HCT116 (cell line): ENCODE measurements around the gene SNRNP27. TPM values are rescaled to one million over a fixed set of nuclear protein-coding genes. Genes with fewer than 3 reads are reported as not detected.
"Not testable (repeated sequence)": the region's sequence is repeated elsewhere in the genome, so short reads cannot be mapped to it uniquely, and the experiment has no call there.

Experiments used
- ATAC-seq: fragments of 200-7000 bp; cut with Tn5 transposase; 2 replicates; pipeline ENCODE4 v1.9.1; 2020; ENCODE audit warnings: mild to moderate bottlenecking, moderate library complexity
- BruUV-seq: library from RNA; stranded (reverse); fragments of 400-500 nt; replicated peaks from 2 replicates; lab custom pipeline; 2021; lab: Mats Ljungman, UMichigan
- CTCF ChIA-PET: fragments of 300-600 bp; sonication (Branson Sonifier 250); formaldehyde crosslinking; loops from one replicate; lab custom pipeline; 2021; ENCODE audit warnings: antibody characterized with exemption; lab: Charles Lee
- POLR2A ChIA-PET: fragments of 300-600, 350-600 bp; sonication (Branson Sonifier 250); formaldehyde crosslinking; loops from one replicate; lab custom pipeline; 2021; ENCODE audit warnings: antibody characterized with exemption; lab: Charles Lee
- RAD21 ChIA-PET, 2 experiments: fragments of 300-600 bp; sonication (Branson Sonifier 250); formaldehyde crosslinking; loops; one replicate each; lab custom pipeline; 2023; ENCODE audit warnings: low total read pairs in 2 of 2; ENCODE audit not compliant: uncharacterized antibody in 2 of 2, unreplicated experiment in 2 of 2, low non-redundant PET in 1 of 2; lab: Charles Lee
- DNase-seq: peaks from one replicate; pipeline ENCODE4 v3.0.0-alpha.2; 2010; ENCODE audit warnings: low read depth, low spot score
- H2AFZ ChIP-seq: fragments of 200-600 bp; shearing (Covaris generic), sonication (generic); 2 replicates; pipeline ENCODE4 v1.6.1; 2017; ENCODE audit warnings: low read depth, mixed run types, mixed read lengths, antibody characterized with exemption, low read length; ENCODE audit not compliant: poor library complexity, severe bottlenecking
- H3K27ac ChIP-seq: 2 replicates; pipeline ENCODE4 v1.5.1; 2012; ENCODE audit warnings: low read depth, low read length
- H3K27me3 ChIP-seq: fragments of 200-600 bp; sonication (generic); 2 replicates; pipeline ENCODE4 v1.6.1; 2016; ENCODE audit warnings: mixed run types, low read length, mixed read lengths; ENCODE audit not compliant: insufficient read depth
- H3K36me3 ChIP-seq, 2 experiments: fragments of 200-500 bp in 1 of 2; fragments of 200-600 bp in 1 of 2; sonication (Bioruptor generic) in 1 of 2; sonication (generic) in 1 of 2; 2 replicates each; pipeline versions ENCODE4 v1.5.1 to v1.6.1; 2014 to 2016; ENCODE audit warnings: low read length in 2 of 2, inconsistent platforms in 1 of 2, mixed read lengths in 1 of 2, mixed run types in 1 of 2; ENCODE audit not compliant: insufficient read depth in 2 of 2, control insufficient read depth in 1 of 2
- H3K4me1 ChIP-seq, 2 experiments: fragments of 200-600 bp in 1 of 2; sonication (generic) in 1 of 2; 2 replicates each; pipeline versions ENCODE4 v1.5.1 to v1.6.1; 2012 to 2017; ENCODE audit warnings: low read length in 2 of 2, inconsistent platforms in 1 of 2, mild to moderate bottlenecking in 1 of 2, mixed read lengths in 1 of 2, mixed run types in 1 of 2, moderate library complexity in 1 of 2; ENCODE audit not compliant: insufficient read depth in 2 of 2, control insufficient read depth in 1 of 2
- H3K4me2 ChIP-seq: fragments of 200-600 bp; sonication (generic); 2 replicates; pipeline ENCODE4 v1.6.1; 2017; ENCODE audit warnings: mixed run types, low read length, mixed read lengths
- H3K4me3 ChIP-seq, 2 experiments: fragments of 200-600 bp in 1 of 2; sonication (generic) in 1 of 2; replicated peaks in 1 of 2; 2 replicates each; pipeline ENCODE4 v1.5.1; 2011 to 2016; ENCODE audit warnings: low read length in 2 of 2, control low read depth in 1 of 2, low read depth in 1 of 2, mild to moderate bottlenecking in 1 of 2, mixed read lengths in 1 of 2, mixed run types in 1 of 2
- H3K79me2 ChIP-seq: fragments of 200-600 bp; sonication (generic); 2 replicates; pipeline ENCODE4 v1.6.1; 2017; ENCODE audit warnings: mild to moderate bottlenecking, mixed run types, low read length, moderate library complexity, mixed read lengths; ENCODE audit not compliant: insufficient read depth
- H3K9ac ChIP-seq: fragments of 200-600 bp; sonication (generic); 2 replicates; pipeline ENCODE4 v1.6.1; 2016; ENCODE audit warnings: low read length, mixed read lengths
- H3K9me2 ChIP-seq: fragments of 200-600 bp; sonication (generic), shearing (Covaris generic); 2 replicates; pipeline ENCODE4 v1.6.1; 2017; ENCODE audit warnings: mixed run types, mild to moderate bottlenecking, moderate library complexity; ENCODE audit not compliant: insufficient read depth
- H3K9me3 ChIP-seq, 2 experiments: fragments of 200-500 bp in 1 of 2; fragments of 200-600 bp in 1 of 2; sonication (Bioruptor generic) in 1 of 2; sonication (generic) in 1 of 2; 2 replicates each; pipeline ENCODE4 v1.6.1; 2014 to 2017; ENCODE audit warnings: low read length in 2 of 2, mixed read lengths in 2 of 2, inconsistent platforms in 1 of 2, low read depth in 1 of 2, mild to moderate bottlenecking in 1 of 2, mixed run types in 1 of 2, moderate library complexity in 1 of 2; ENCODE audit not compliant: control insufficient read depth in 1 of 2, insufficient read depth in 1 of 2
- H4K20me1 ChIP-seq: fragments of 200-600 bp; sonication (generic), shearing (Covaris generic); 2 replicates; pipeline ENCODE4 v1.6.1; 2017; ENCODE audit warnings: mixed run types, mild to moderate bottlenecking, moderate library complexity; ENCODE audit not compliant: insufficient read depth
- intact Hi-C: fragments of 100-400 bp; cut with micrococcal nuclease; formaldehyde crosslinking; loops from 2 replicates; pipeline ENCODE4 v1.10.0; 2022
- total RNA-seq: library from RNA; stranded (reverse); gene quantifications from one replicate; pipeline ENCODE4 v1.2.1, GENCODE V29; 2021; ENCODE audit not compliant: unreplicated experiment
- TF ChIP-seq, protein P1 (sequence below), 3 experiments: fragments of 200-600 bp in 1 of 3; sonication (generic) in 1 of 3; IDR thresholded peaks in 2 of 3; conservative IDR thresholded peaks in 1 of 3; 2 replicates each; pipeline ENCODE4 v1.5.1; 2012 to 2017; ENCODE audit warnings: low read depth in 2 of 3, low read length in 2 of 3, antibody characterized with exemption in 1 of 3, borderline replicate concordance in 1 of 3, control low read depth in 1 of 3, mild to moderate bottlenecking in 1 of 3, mixed read lengths in 1 of 3, mixed run types in 1 of 3, moderate library complexity in 1 of 3; ENCODE audit not compliant: insufficient read depth in 1 of 3

Gene SNRNP27
- total RNA-seq, 1 experiment from 2014 or later, result 44.4 TPM

DNA sequence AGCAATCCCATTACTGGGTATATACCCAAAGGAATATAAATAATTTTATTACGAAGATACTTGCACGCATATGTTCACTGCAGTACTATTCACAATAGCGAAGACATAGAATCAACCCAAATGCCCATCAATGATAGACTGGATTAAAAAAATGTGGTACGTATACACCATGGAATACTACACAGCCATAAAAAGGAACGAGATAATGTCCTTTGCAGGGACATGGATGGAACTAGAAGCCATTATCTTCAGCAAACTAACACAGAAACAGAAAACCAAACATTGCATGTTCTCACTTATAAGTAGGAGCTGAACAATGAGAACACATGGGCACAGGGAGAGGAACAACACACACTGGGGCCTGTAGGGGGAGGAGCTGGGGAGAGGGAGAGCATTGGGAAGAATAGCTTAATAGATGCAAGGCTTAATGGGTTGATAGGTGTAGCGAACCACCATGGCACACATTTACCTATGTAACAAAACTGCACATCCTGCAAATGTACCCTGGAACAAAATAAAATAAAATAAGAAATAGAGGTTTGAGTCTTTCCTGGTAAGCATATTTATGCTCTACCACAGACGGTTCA is 825 bp upstream of the SNRNP27 start:
- H3K9me3 ChIP-seq, H3K27me3 ChIP-seq, H3K27ac ChIP-seq, H3K9me2 ChIP-seq, H4K20me1 ChIP-seq, BruUV-seq: not testable (repeated sequence)
- DNase-seq, result peak; percentile 6
- peak overlapping the region; percentile 76 for H3K9ac ChIP-seq
- TF ChIP-seq, protein P1, sequence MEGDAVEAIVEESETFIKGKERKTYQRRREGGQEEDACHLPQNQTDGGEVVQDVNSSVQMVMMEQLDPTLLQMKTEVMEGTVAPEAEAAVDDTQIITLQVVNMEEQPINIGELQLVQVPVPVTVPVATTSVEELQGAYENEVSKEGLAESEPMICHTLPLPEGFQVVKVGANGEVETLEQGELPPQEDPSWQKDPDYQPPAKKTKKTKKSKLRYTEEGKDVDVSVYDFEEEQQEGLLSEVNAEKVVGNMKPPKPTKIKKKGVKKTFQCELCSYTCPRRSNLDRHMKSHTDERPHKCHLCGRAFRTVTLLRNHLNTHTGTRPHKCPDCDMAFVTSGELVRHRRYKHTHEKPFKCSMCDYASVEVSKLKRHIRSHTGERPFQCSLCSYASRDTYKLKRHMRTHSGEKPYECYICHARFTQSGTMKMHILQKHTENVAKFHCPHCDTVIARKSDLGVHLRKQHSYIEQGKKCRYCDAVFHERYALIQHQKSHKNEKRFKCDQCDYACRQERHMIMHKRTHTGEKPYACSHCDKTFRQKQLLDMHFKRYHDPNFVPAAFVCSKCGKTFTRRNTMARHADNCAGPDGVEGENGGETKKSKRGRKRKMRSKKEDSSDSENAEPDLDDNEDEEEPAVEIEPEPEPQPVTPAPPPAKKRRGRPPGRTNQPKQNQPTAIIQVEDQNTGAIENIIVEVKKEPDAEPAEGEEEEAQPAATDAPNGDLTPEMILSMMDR (IDR thresholded peaks at IDR 0.05 in 2 of 3, conservative IDR thresholded peaks at IDR 0.05 in 1 of 3; ENCODE audit: borderline replicate concordance in 1 of 3, insufficient read depth in 1 of 3, low read depth in 2 of 3, low read length in 2 of 3), result peak in 1 of 3 experiments; percentile 18; a peak in 1 of 6 replicates
- peaks cover 0 to 13% of the 10 kb centered on the region in 2 experiments; a peak in 2 of 4 replicates for H3K36me3 ChIP-seq
- ChIA-PET RAD21 (interaction anchor here in 1 of 2 experiments (1.3 kb wide), 1 partner anchor 168 kb away, joined by 4 read pairs; no protein-coding TSS in a partner anchor), CTCF (interaction anchor here (2.8 kb wide), 1 partner anchor 168 kb away, joined by 18 read pairs; no protein-coding TSS in a partner anchor), POLR2A (interaction anchor here (0.9 kb wide), 1 partner anchor 21 kb away, joined by 4 read pairs; no protein-coding TSS in a partner anchor)
- ATAC-seq, result peak; percentile 68
- intact Hi-C loops, result loop anchor here (2.0 kb wide), 1 partner anchor 168 kb away; no protein-coding TSS in a partner anchor
- H3K79me2 ChIP-seq, result peaks cover 24% of the 10 kb centered on the region
- H2AFZ ChIP-seq, result peak overlapping the region; percentile 99
- H3K4me1 ChIP-seq, result peaks cover 10 to 12% of the 10 kb centered on the region in 2 experiments
- peak overlapping the region; percentile 71 to 89; a peak in 3 of 4 replicates for H3K4me3 ChIP-seq
- peak overlapping the region; percentile 80 for H3K4me2 ChIP-seq

DNA sequence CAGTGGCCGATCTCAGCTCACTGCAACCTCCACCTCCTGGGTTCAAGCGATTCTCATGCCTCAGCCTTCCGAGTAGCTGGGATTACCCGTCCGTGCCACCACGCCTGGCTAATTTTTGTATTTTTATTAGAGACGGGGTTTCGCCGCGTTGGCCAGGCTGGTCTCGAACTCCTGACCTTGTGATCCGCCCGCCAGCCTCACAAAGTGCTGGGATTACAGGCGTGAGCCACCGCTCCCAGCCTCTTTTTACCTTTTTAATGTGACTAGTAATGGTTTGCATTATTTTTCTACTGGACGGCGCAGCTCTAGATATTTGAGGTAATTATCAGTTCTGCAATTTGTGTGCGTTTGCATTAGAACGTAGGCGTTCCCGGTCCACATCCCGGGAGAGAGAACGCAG is 981 bp downstream of the SNRNP27 start:
- not testable (repeated sequence) for ATAC-seq

More for the DNA sequence above, 981 bp downstream of the SNRNP27 start:
- H3K9me2 ChIP-seq, H3K27me3 ChIP-seq, CTCF ChIA-PET, DNase-seq, intact Hi-C loops, H3K9me3 ChIP-seq, H3K27ac ChIP-seq, RAD21 ChIA-PET, BruUV-seq, H2AFZ ChIP-seq, H4K20me1 ChIP-seq: not testable (repeated sequence)
- peaks cover 3 to 21% of the 10 kb centered on the region in 2 experiments; a peak in 3 of 4 replicates for H3K36me3 ChIP-seq
- peak overlapping the region; percentile 76 for H3K9ac ChIP-seq
- peak overlapping the region; percentile 80 for H3K4me2 ChIP-seq
- peaks cover 10 to 12% of the 10 kb centered on the region in 2 experiments for H3K4me1 ChIP-seq
- peak overlapping the region; percentile 71 to 89 for H3K4me3 ChIP-seq
- POLR2A ChIA-PET, result interaction anchor here (1.0 kb wide), 1 partner anchor 20 kb away, joined by 3 read pairs; the partner anchor contains the start of gene MXD1
- H3K79me2 ChIP-seq, result peaks cover 29% of the 10 kb centered on the region
